ENCODE results near the gene ARHGEF39. TPM values are rescaled to one million over a fixed set of nuclear protein-coding genes. Genes with fewer than 3 reads are reported as not detected.
A peak's percentile ranks its signal among the peaks of the same experiment; 100 is the strongest.

Gene ARHGEF39
- total and polyA plus RNA-seq, 10 of the 15 experiments (the other 5 are each of a cell fraction or from before 2014, with no cell fraction given), result 2.0 to 28.9 (median 13.2) TPM

DNA sequence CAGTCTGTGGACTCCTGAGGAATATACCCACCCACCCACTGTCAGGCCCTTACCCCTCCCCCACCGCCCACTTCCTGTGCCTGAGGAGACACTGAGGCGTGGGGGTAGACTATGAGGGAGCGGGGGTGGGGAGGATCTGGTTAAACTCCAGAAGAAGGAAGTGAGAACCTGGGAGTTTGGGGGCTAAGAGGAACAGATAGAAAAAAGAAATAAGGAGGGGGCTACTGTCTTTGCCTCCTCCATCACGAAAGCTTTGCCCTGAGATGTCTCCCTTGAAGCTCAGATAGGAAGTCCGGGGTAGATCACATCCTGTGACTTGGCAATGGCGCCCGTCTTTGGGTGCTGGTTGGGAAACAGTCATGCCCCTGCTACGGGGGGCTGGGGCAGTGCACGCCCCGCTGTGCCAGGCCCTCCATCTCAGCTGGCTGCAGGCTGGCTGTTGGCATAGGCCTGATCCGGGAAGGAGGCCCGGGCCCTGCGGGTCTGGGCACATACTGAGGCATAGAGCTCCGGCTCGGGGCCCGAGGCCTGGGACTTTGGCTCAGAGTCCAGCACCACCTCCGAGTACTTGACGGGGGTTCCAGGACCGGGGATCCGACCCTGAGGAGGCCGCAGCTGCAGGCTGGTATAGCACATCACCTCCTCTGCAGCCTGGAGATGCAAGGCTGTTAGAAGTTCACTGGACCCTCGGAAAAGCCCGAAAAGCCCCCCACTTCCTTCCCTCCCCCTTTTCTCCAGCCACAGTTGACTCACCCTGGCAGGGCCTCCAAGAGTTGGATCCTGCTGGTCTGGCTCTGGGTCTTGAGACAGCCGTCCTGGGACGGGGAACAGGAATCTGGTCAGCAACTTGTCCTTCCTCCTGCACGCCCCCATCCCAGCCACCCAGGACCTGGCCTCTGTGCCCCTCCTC lies 15.3 kb downstream of the ARHGEF39 start (continued):
- TF ChIP-seq, protein P1, sequence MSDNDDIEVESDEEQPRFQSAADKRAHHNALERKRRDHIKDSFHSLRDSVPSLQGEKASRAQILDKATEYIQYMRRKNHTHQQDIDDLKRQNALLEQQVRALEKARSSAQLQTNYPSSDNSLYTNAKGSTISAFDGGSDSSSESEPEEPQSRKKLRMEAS (IDR thresholded peaks at IDR 0.05; ENCODE audit: low read depth, low read length), result no peak
- TF ChIP-seq NRF1 (conservative IDR thresholded peaks at IDR 0.05; ENCODE audit: low read depth, low read length), result no peak
- TF ChIP-seq ESRRA (IDR thresholded peaks at IDR 0.05; ENCODE audit: low read length), result no peak
- TF ChIP-seq, protein P2, sequence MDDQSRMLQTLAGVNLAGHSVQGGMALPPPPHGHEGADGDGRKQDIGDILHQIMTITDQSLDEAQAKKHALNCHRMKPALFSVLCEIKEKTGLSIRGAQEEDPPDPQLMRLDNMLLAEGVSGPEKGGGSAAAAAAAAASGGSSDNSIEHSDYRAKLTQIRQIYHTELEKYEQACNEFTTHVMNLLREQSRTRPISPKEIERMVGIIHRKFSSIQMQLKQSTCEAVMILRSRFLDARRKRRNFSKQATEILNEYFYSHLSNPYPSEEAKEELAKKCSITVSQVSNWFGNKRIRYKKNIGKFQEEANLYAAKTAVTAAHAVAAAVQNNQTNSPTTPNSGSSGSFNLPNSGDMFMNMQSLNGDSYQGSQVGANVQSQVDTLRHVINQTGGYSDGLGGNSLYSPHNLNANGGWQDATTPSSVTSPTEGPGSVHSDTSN (IDR thresholded peaks at IDR 0.05; ENCODE audit: insufficient replicate concordance, low read depth, low read length), result no peak
- TF ChIP-seq, protein P3, sequence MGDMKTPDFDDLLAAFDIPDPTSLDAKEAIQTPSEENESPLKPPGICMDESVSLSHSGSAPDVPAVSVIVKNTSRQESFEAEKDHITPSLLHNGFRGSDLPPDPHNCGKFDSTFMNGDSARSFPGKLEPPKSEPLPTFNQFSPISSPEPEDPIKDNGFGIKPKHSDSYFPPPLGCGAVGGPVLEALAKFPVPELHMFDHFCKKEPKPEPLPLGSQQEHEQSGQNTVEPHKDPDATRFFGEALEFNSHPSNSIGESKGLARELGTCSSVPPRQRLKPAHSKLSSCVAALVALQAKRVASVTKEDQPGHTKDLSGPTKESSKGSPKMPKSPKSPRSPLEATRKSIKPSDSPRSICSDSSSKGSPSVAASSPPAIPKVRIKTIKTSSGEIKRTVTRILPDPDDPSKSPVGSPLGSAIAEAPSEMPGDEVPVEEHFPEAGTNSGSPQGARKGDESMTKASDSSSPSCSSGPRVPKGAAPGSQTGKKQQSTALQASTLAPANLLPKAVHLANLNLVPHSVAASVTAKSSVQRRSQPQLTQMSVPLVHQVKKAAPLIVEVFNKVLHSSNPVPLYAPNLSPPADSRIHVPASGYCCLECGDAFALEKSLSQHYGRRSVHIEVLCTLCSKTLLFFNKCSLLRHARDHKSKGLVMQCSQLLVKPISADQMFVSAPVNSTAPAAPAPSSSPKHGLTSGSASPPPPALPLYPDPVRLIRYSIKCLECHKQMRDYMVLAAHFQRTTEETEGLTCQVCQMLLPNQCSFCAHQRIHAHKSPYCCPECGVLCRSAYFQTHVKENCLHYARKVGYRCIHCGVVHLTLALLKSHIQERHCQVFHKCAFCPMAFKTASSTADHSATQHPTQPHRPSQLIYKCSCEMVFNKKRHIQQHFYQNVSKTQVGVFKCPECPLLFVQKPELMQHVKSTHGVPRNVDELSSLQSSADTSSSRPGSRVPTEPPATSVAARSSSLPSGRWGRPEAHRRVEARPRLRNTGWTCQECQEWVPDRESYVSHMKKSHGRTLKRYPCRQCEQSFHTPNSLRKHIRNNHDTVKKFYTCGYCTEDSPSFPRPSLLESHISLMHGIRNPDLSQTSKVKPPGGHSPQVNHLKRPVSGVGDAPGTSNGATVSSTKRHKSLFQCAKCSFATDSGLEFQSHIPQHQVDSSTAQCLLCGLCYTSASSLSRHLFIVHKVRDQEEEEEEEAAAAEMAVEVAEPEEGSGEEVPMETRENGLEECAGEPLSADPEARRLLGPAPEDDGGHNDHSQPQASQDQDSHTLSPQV (IDR thresholded peaks at IDR 0.05), result no peak
- peak; percentile 59; the same call in 1 of the 2 replicates for TF ChIP-seq POLR2AphosphoS5 (IDR thresholded peaks at IDR 0.05; ENCODE audit: low read length)
- TF ChIP-seq, protein P4, sequence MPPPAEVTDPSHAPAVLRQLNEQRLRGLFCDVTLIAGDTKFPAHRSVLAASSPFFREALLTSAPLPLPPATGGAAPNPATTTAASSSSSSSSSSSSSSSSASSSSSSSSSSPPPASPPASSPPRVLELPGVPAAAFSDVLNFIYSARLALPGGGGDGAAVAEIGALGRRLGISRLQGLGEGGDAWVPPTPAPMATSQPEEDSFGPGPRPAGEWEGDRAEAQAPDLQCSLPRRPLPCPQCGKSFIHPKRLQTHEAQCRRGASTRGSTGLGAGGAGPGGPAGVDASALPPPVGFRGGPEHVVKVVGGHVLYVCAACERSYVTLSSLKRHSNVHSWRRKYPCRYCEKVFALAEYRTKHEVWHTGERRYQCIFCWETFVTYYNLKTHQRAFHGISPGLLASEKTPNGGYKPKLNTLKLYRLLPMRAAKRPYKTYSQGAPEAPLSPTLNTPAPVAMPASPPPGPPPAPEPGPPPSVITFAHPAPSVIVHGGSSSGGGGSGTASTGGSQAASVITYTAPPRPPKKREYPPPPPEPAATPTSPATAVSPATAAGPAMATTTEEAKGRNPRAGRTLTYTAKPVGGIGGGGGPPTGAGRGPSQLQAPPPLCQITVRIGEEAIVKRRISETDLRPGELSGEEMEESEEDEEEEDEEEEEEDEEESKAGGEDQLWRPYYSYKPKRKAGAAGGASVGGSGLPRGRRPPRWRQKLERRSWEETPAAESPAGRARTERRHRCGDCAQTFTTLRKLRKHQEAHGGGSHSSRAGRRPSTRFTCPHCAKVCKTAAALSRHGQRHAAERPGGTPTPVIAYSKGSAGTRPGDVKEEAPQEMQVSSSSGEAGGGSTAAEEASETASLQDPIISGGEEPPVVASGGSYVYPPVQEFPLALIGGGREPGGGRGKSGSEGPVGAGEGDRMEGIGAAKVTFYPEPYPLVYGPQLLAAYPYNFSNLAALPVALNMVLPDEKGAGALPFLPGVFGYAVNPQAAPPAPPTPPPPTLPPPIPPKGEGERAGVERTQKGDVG (CRISPR knock-in tag; IDR thresholded peaks at IDR 0.05), result no peak
- TF ChIP-seq SMAD5 (IDR thresholded peaks at IDR 0.05; ENCODE audit: low read depth), result 0 out of 2 replicates have a peak, but pooled peaks have one; percentile 61
- no peak for TF ChIP-seq NR2C1 (IDR thresholded peaks at IDR 0.05)
- TF ChIP-seq, protein P5, sequence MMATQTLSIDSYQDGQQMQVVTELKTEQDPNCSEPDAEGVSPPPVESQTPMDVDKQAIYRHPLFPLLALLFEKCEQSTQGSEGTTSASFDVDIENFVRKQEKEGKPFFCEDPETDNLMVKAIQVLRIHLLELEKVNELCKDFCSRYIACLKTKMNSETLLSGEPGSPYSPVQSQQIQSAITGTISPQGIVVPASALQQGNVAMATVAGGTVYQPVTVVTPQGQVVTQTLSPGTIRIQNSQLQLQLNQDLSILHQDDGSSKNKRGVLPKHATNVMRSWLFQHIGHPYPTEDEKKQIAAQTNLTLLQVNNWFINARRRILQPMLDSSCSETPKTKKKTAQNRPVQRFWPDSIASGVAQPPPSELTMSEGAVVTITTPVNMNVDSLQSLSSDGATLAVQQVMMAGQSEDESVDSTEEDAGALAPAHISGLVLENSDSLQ (IDR thresholded peaks at IDR 0.05), result no peak
- TF ChIP-seq RB1 (IDR thresholded peaks at IDR 0.05; ENCODE audit: borderline replicate concordance), result no peak
- 0 out of 2 replicates have a peak, but pooled peaks have one; percentile 12 for TF ChIP-seq RAD21 (IDR thresholded peaks at IDR 0.05; ENCODE audit: insufficient read depth, low read depth, low read length)
- TF ChIP-seq NR2F1 (conservative IDR thresholded peaks at IDR 0.05), result no peak
